ENCODE data around the gene ADGRL2.

The ADGRL2 gene

DNA sequence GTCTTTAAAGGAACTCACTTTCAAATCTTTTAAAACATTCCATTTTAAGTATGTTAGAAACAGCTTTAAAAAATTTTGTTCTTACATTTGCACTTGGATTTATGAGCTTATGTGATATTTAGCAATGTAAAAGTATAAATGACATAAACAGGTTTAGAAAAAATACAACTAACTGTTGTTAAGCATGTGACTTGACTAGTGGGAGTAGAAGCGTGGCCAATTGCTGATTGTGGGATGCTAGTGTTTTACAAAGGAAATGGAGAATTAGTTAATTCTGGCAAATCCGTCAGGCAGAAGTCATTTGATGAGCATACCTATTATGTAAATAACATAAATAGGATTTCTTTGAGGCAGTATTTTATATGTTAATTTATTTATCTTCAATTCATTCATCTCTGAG is 175.8 kb downstream of the ADGRL2 start:
- no peak overlapping the region for H3K27ac ChIP-seq
- no peaks in the 10 kb centered on the region for H3K9me3 ChIP-seq (ENCODE audit: low read depth, low read length)
- no peak overlapping the region for H3K9ac ChIP-seq (ENCODE audit: insufficient read length)
- no peaks in the 10 kb centered on the region for H3K36me3 ChIP-seq (ENCODE audit: insufficient read depth, low read length)
- TF ChIP-seq POLR2AphosphoS5 (IDR thresholded peaks at IDR 0.05; ENCODE audit: borderline replicate concordance, low read depth, low read length) = no peak
- TF ChIP-seq FOXP2 (optimal IDR thresholded peaks at IDR 0.05; ENCODE audit: control extremely low read depth, extremely low read length, insufficient read depth) = no peak
- TF ChIP-seq EZH2 (IDR thresholded peaks at IDR 0.05) = no peak
- H3K4me3 ChIP-seq = no peak overlapping the region
- DNase-seq (ENCODE audit: low read depth, low spot score) = no peak

DNA sequence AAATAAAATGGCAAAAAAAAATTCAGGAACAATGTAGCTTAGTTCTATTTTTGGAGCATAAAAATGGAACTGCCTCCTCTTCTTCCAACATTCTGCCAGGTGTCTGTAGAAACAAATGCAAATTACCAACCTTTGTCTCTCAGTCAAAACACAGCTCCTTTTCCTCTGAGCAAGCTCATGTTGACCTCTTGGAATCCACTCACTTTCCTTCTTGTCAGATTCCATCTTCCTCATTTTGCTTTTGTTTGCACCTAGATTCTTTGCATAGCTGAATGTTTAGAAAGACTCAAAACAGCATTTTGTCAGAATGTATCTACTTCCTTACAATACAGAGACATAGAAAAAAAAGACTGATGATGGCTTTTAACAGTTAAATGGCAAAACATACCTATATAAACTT is 178.2 kb downstream of the ADGRL2 start:
- Histone ChIP-seq H3K4me3 (no peak overlapping the region), H3K9me3 (ENCODE audit: low read depth, low read length) (no peaks in the 10 kb centered on the region), H3K36me3 (ENCODE audit: insufficient read depth, low read length) (no peaks in the 10 kb centered on the region), H3K27ac (no peak overlapping the region), H3K9ac (ENCODE audit: insufficient read length) (no peak overlapping the region)
- no peak for DNase-seq (ENCODE audit: low read depth, low spot score)
- TF ChIP-seq EZH2 (IDR thresholded peaks at IDR 0.05) (no peak), POLR2AphosphoS5 (IDR thresholded peaks at IDR 0.05; ENCODE audit: borderline replicate concordance, low read depth, low read length) (no peak), FOXP2 (optimal IDR thresholded peaks at IDR 0.05; ENCODE audit: control extremely low read depth, extremely low read length, insufficient read depth) (no peak)

GRCh38 chr1:81982523-81982922 is 181.8 kb downstream of the ADGRL2 start:
- no peak for DNase-seq (ENCODE audit: low read depth, low spot score)
- H3K27ac ChIP-seq = no peak overlapping the region
- TF ChIP-seq EZH2 (IDR thresholded peaks at IDR 0.05) (no peak), POLR2AphosphoS5 (IDR thresholded peaks at IDR 0.05; ENCODE audit: borderline replicate concordance, low read depth, low read length) (no peak), FOXP2 (optimal IDR thresholded peaks at IDR 0.05; ENCODE audit: control extremely low read depth, extremely low read length, insufficient read depth) (no peak)
- no peaks in the 10 kb centered on the region for H3K36me3 ChIP-seq (ENCODE audit: insufficient read depth, low read length)
- no peak overlapping the region for H3K9ac ChIP-seq (ENCODE audit: insufficient read length)
- H3K4me3 ChIP-seq = no peak overlapping the region
- no peaks in the 10 kb centered on the region for H3K9me3 ChIP-seq (ENCODE audit: low read depth, low read length)

DNA sequence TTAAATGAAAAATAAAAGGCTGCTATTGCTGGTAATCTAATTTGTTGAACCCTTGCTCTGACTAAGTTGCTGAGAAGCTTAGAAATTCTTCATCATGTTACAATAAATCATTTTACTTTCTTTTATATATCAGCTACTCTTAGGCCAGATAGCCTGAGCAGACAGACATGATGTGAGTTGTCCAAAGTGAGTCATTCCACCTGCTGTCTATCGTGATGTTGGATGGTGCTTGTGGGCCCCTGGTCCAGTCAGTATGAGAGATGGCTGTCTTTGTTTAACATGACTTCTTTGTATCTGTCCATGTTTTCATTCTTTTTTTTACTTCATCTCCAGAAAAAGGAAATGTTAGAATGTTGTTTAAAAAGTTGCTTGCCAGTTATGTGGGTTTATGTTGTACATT is 188.8 kb downstream of the ADGRL2 start:
- no peak for TF ChIP-seq FOXP2 (optimal IDR thresholded peaks at IDR 0.05; ENCODE audit: control extremely low read depth, extremely low read length, insufficient read depth)
- no peak for TF ChIP-seq POLR2AphosphoS5 (IDR thresholded peaks at IDR 0.05; ENCODE audit: borderline replicate concordance, low read depth, low read length)
- TF ChIP-seq EZH2 (IDR thresholded peaks at IDR 0.05) = no peak
- no peak overlapping the region for H3K4me3 ChIP-seq
- H3K36me3 ChIP-seq (ENCODE audit: insufficient read depth, low read length) = no peaks in the 10 kb centered on the region
- no peak for DNase-seq (ENCODE audit: low read depth, low spot score)
- H3K27ac ChIP-seq = no peak overlapping the region
- no peaks in the 10 kb centered on the region for H3K9me3 ChIP-seq (ENCODE audit: low read depth, low read length)
- H3K9ac ChIP-seq (ENCODE audit: insufficient read length) = no peak overlapping the region

- no peak for DNase-seq (ENCODE audit: low read depth, low spot score)
- no peak overlapping the region for H3K27ac ChIP-seq
- TF ChIP-seq EZH2 (IDR thresholded peaks at IDR 0.05) = no peak
- no peaks in the 10 kb centered on the region for H3K36me3 ChIP-seq (ENCODE audit: insufficient read depth, low read length)
- H3K4me3 ChIP-seq = no peak overlapping the region
- no peak overlapping the region for H3K9ac ChIP-seq (ENCODE audit: insufficient read length)
- H3K9me3 ChIP-seq (ENCODE audit: low read depth, low read length) = no peaks in the 10 kb centered on the region
Measured at GRCh38 chr1:81990241-81990640, 189.5 kb downstream of the ADGRL2 start.

DNA sequence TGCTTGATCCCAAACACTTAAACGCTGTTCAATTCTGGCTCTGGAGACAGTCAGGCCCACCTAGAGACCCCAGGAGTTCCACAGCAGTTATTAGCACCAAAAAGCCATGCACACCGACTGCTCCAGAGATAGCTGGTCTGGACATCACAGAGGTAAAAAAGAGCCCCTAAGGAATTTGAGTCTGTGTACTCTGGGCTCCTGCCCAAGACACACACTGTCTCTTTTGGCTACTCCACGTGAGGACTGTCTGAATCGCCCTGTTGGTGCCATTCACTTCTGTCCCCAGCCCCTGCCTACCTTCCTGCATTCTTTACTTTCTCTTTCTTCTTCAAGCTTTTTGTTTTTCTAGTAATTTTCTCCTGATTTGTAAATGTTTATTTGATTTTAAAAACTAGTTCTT is 197.4 kb downstream of the ADGRL2 start:
- no peaks in the 10 kb centered on the region for H3K9me3 ChIP-seq (ENCODE audit: low read depth, low read length)
- H3K9ac ChIP-seq (ENCODE audit: insufficient read length) = no peak overlapping the region
- H3K27ac ChIP-seq = no peak overlapping the region
- no peak for TF ChIP-seq POLR2AphosphoS5 (IDR thresholded peaks at IDR 0.05; ENCODE audit: borderline replicate concordance, low read depth, low read length)
- DNase-seq (ENCODE audit: low read depth, low spot score) = no peak
- no peaks in the 10 kb centered on the region for H3K36me3 ChIP-seq (ENCODE audit: insufficient read depth, low read length)
- H3K4me3 ChIP-seq = no peak overlapping the region

DNA sequence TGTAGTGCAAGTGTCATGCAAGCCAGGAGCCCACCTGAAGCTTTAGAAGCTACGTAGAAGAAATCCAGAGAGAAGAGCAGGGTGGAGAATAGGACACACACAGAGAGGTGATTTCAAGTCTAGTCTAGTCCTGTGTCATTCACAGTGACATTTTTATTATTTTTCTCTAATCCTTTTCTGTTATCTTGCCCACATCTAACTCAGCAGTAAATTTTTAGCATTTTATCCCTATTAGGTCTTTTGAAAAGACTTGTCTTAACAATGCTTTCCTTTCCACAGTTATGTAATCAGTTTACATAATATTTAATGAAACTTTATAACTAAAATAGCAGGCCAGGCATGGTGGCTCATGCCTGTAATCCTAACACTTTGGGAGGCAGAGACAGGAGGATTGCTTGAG is 198.6 kb downstream of the ADGRL2 start:
- TF ChIP-seq EZH2 (IDR thresholded peaks at IDR 0.05) = no peak
- TF ChIP-seq POLR2AphosphoS5 (IDR thresholded peaks at IDR 0.05; ENCODE audit: borderline replicate concordance, low read depth, low read length) = no peak
- TF ChIP-seq FOXP2 (optimal IDR thresholded peaks at IDR 0.05; ENCODE audit: control extremely low read depth, extremely low read length, insufficient read depth) = no peak
- no peaks in the 10 kb centered on the region for H3K36me3 ChIP-seq (ENCODE audit: insufficient read depth, low read length)
- H3K4me3 ChIP-seq = no peak overlapping the region
- DNase-seq (ENCODE audit: low read depth, low spot score) = no peak
- no peak overlapping the region for H3K9ac ChIP-seq (ENCODE audit: insufficient read length)
- no peak overlapping the region for H3K27ac ChIP-seq
- H3K9me3 ChIP-seq (ENCODE audit: low read depth, low read length) = no peaks in the 10 kb centered on the region

DNA sequence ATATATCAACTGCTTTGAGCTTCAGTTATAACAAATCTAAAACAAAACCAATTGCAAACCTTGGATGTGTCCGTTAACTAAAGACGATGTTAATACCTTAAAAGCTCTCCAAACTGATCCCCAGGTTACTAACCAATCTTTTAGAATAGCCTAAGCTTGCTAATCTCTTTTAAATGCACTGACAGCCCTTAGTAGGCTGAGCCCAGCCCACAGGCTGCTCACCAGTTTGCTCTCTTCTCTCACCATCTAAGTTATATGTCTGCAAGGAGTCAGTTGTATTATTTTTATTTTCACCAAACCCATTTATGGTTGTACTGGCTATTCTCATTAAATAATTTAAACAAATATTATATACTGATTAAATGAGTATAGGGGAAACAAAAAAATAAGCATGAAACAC is 199.5 kb downstream of the ADGRL2 start:
- no peak for DNase-seq (ENCODE audit: low read depth, low spot score)
- TF ChIP-seq EZH2 (IDR thresholded peaks at IDR 0.05) = no peak
- no peak for TF ChIP-seq POLR2AphosphoS5 (IDR thresholded peaks at IDR 0.05; ENCODE audit: borderline replicate concordance, low read depth, low read length)
- TF ChIP-seq FOXP2 (optimal IDR thresholded peaks at IDR 0.05; ENCODE audit: control extremely low read depth, extremely low read length, insufficient read depth) = no peak
- H3K9ac ChIP-seq (ENCODE audit: insufficient read length) = no peak overlapping the region
- H3K36me3 ChIP-seq (ENCODE audit: insufficient read depth, low read length) = no peaks in the 10 kb centered on the region
- no peak overlapping the region for H3K4me3 ChIP-seq
- H3K9me3 ChIP-seq (ENCODE audit: low read depth, low read length) = no peaks in the 10 kb centered on the region
- H3K27ac ChIP-seq = no peak overlapping the region

DNA sequence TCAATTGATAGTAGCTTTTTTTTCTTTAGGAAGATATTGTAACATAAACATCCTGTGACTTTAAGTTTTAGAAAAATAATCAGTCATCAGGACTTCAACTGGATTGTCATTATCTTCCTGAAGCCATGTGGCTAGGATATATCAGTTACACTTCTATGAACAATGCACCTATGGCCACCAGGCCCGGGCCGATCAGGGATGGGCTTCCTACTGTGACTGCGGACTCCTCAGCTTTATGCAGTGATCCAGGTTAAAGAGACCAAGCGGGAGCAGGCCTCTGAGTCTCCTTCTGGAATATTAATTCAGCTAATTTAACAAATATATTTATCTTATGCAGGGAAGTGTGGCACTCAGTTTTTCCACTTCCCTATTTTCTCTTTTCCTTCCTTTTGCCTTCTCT is 200.6 kb downstream of the ADGRL2 start:
- TF ChIP-seq FOXP2 (optimal IDR thresholded peaks at IDR 0.05; ENCODE audit: control extremely low read depth, extremely low read length, insufficient read depth) = no peak
- TF ChIP-seq POLR2AphosphoS5 (IDR thresholded peaks at IDR 0.05; ENCODE audit: borderline replicate concordance, low read depth, low read length) = no peak
- TF ChIP-seq EZH2 (IDR thresholded peaks at IDR 0.05) = no peak
- no peak overlapping the region for H3K9ac ChIP-seq (ENCODE audit: insufficient read length)
- H3K27ac ChIP-seq = no peak overlapping the region
- DNase-seq (ENCODE audit: low read depth, low spot score) = no peak
- no peaks in the 10 kb centered on the region for H3K36me3 ChIP-seq (ENCODE audit: insufficient read depth, low read length)
- no peaks in the 10 kb centered on the region for H3K9me3 ChIP-seq (ENCODE audit: low read depth, low read length)
- no peak overlapping the region for H3K4me3 ChIP-seq

All from SK-N-MC (cell line).